K562 (cell line): ENCODE data around the gene SLCO3A1. TPM values are rescaled to one million over a fixed set of nuclear protein-coding genes. Genes with fewer than 3 reads are reported as not detected.

Experiments used
- ATAC-seq: fragments of 200-7000 bp; cut with Tn5 transposase; 3 replicates; pipeline ENCODE4 v1.9.1; 2020; ENCODE audit warnings: moderate library complexity
- BruUV-seq: library from RNA; stranded (reverse); fragments of 400-500 nt; replicated peaks from 2 replicates; lab custom pipeline; 2021; lab: Mats Ljungman, UMichigan
- CTCF ChIA-PET: fragments of 300-600 bp; formaldehyde crosslinking; extraction: SDS; loops from one replicate; lab custom pipeline; 2021; ENCODE audit warnings: low intra/inter-chr PET ratio; lab: Yijun Ruan, JAX
- POLR2A ChIA-PET: fragments of 300-600, 350-650 bp; sonication (Branson Sonifier 250); formaldehyde crosslinking; extraction: SDS; loops from one replicate; lab custom pipeline; 2021; ENCODE audit warnings: antibody characterized with exemption, inconsistent platforms; lab: Yijun Ruan, JAX
- DNase-seq, 4 experiments: peaks; one replicate each; pipeline versions ENCODE4 v3.0.0 to v3.0.0-alpha.2; 2011 to 2018; ENCODE audit warnings: low spot score in 3 of 4, mixed read lengths in 3 of 4; ENCODE audit errors: extremely low read depth in 1 of 4
- FAIRE-seq: peaks from 2 replicates; lab custom pipeline; 2011; peaks lifted over from hg19 to GRCh38; lab: Jason Lieb, UNC
- H2AFZ ChIP-seq: 2 replicates; pipeline ENCODE4 v1.6.0; 2011; ENCODE audit warnings: low read depth, low read length, control low read depth, inconsistent platforms
- H3K27ac ChIP-seq: fragments of 200-600 bp; 3 replicates; pipeline ENCODE4 v1.8.0; 2011; ENCODE audit warnings: low read depth, mild to moderate bottlenecking, control low read depth, inconsistent platforms, low read length, moderate library complexity, mixed read lengths; ENCODE audit errors: extremely low read depth
- H3K27me3 ChIP-seq, 2 experiments: fragments of 300-600 bp in 1 of 2; 2 replicates in 1 of 2; 3 replicates in 1 of 2; pipeline versions ENCODE4 v1.6.0 to v1.8.0; 2011; ENCODE audit warnings: inconsistent platforms in 2 of 2, low read length in 2 of 2, mild to moderate bottlenecking in 1 of 2, mixed read lengths in 1 of 2, moderate library complexity in 1 of 2; ENCODE audit not compliant: control insufficient read depth in 2 of 2, insufficient read depth in 2 of 2
- H3K36me3 ChIP-seq: fragments of 300-600 bp; 3 replicates; pipeline ENCODE4 v1.8.0; 2011; ENCODE audit warnings: mild to moderate bottlenecking, low read length, inconsistent platforms; ENCODE audit not compliant: control insufficient read depth, insufficient read depth
- H3K4me1 ChIP-seq, 2 experiments: fragments of 200-600 bp in 1 of 2; replicated peaks in 1 of 2; 2 replicates in 1 of 2; 3 replicates in 1 of 2; pipeline versions ENCODE4 v1.5.1 to v1.8.0; 2011; ENCODE audit warnings: inconsistent platforms in 2 of 2, low read length in 2 of 2, mild to moderate bottlenecking in 1 of 2, mixed read lengths in 1 of 2, moderate library complexity in 1 of 2; ENCODE audit not compliant: control insufficient read depth in 2 of 2, insufficient read depth in 2 of 2
- H3K4me2 ChIP-seq: 2 replicates; pipeline ENCODE4 v1.6.1; 2011; ENCODE audit warnings: low read length, control low read depth, inconsistent platforms, mixed read lengths; ENCODE audit not compliant: insufficient read depth
- H3K4me3 ChIP-seq: fragments of 200-600 bp; sonication (generic), shearing (Covaris generic); 2 replicates; pipeline ENCODE4 v1.5.1; 2016; ENCODE audit warnings: control low read depth, inconsistent platforms
- H3K79me2 ChIP-seq: fragments of 200-600 bp; 3 replicates; pipeline ENCODE4 v1.8.0; 2011; ENCODE audit warnings: low read length, inconsistent platforms; ENCODE audit not compliant: control insufficient read depth, insufficient read depth
- H3K9ac ChIP-seq, 2 experiments: 2 replicates each; pipeline versions ENCODE4 v1.6.0 to v1.6.1; 2011; ENCODE audit warnings: low read depth in 2 of 2, low read length in 2 of 2, control low read depth in 1 of 2, inconsistent platforms in 1 of 2, mild to moderate bottlenecking in 1 of 2, mixed read lengths in 1 of 2; ENCODE audit not compliant: insufficient read depth in 1 of 2
- H3K9me1 ChIP-seq: one replicate; pipeline ENCODE4 v1.6.0; 2011; ENCODE audit warnings: inconsistent platforms, mild to moderate bottlenecking, low read length, moderate library complexity; ENCODE audit not compliant: control insufficient read depth, insufficient read depth
- H3K9me3 ChIP-seq: replicated peaks from 2 replicates; pipeline ENCODE4 v1.5.1; 2011; ENCODE audit warnings: low read depth, low read length, inconsistent platforms; ENCODE audit not compliant: control insufficient read depth, insufficient read depth
- H4K20me1 ChIP-seq: replicated peaks from 2 replicates; pipeline ENCODE4 v1.6.1; 2011; ENCODE audit warnings: low read length, inconsistent platforms, mixed read lengths; ENCODE audit not compliant: control insufficient read depth, insufficient read depth
- HCFC1 ChIP-seq: IDR thresholded peaks from 2 replicates; pipeline ENCODE4 v1.6.1; 2012; ENCODE audit warnings: low read depth, low read length, improper control_type of control experiment
- NFIC ChIP-seq: fragments of 450-650 bp; IDR thresholded peaks from 2 replicates; pipeline ENCODE4 v1.6.1; 2017; ENCODE audit warnings: mild to moderate bottlenecking, inconsistent platforms
- PKNOX1 ChIP-seq: fragments of 450-650 bp; IDR thresholded peaks from 2 replicates; pipeline ENCODE4 v1.6.1; 2016
- SRSF9 ChIP-seq: fragments of 200-400 bp; formaldehyde crosslinking; IDR thresholded peaks from 2 replicates; pipeline ENCODE4 v1.6.1; 2017; ENCODE audit warnings: low read depth, low read length, borderline replicate concordance
- ZNF41 ChIP-seq: fragments of 250-450 bp; sonication (Bioruptor Pico); conservative IDR thresholded peaks from 2 replicates; pipeline ENCODE4 v1.4.0; 2020; ENCODE audit warnings: mild to moderate bottlenecking
- ZNF589 ChIP-seq: fragments of 200-800 bp; sonication (Bioruptor generic); IDR thresholded peaks from 2 replicates; pipeline ENCODE4 v1.6.1; 2016; ENCODE audit warnings: low read depth, missing genetic modification characterization, missing compliant biosample characterization
- ZNF717 ChIP-seq: fragments of 250-450 bp; sonication (Bioruptor Pico); IDR thresholded peaks from 2 replicates; pipeline ENCODE4 v1.5.0; 2021
- WGBS: fragments of 100-300 bp; shearing (Covaris generic); methylation state at CpG from one replicate; pipeline ENCODE4 v1.1.6; 2016; ENCODE audit warnings: low coverage, mixed read lengths; ENCODE audit not compliant: insufficient coverage; ENCODE audit errors: missing lambda C conversion rate; 5-methylcytosine and 5-hydroxymethylcytosine counted together
- in situ Hi-C: fragments of 300-500 bp; cut with MboI; formaldehyde crosslinking; loops from 4 replicates; pipeline ENCODE4 v1.15.0; 2018; ENCODE audit warnings: inconsistent platforms, mixed read lengths
- intact Hi-C: fragments of 100-400 bp; cut with micrococcal nuclease; formaldehyde crosslinking; loops from 2 replicates; pipeline ENCODE4 v1.14.2; 2022
- polyA plus RNA-seq, 8 experiments: library from polyadenylated mRNA; depleted of rRNA in 4 of 8; stranded (reverse) in 5 of 8; unstranded in 3 of 8; fragments of >200 nt; fragmentation: Nextera tagmentation in 2 of 8; fragmentation: Illumina TruSeq in 1 of 8; extraction: Ambion mirVana in 2 of 8; extraction: Trizol in 1 of 8; gene quantifications; 2 replicates each; pipeline versions ENCODE4 v1.2.1 to v1.2.3, GENCODE V29; 2011 to 2014; ENCODE audit warnings: inconsistent platforms in 1 of 8, missing spikeins in 1 of 8
- total RNA-seq, 7 experiments: library from RNA; depleted of rRNA in 6 of 7; stranded (reverse); fragments of >200 nt in 6 of 7; fragmentation: Illumina TruSeq in 2 of 7; extraction: Trizol in 2 of 7; gene quantifications; 2 replicates each; pipeline versions ENCODE4 v1.2.1 to v1.2.3, GENCODE V29; 2011 to 2021; ENCODE audit warnings: low replicate concordance in 1 of 7

The SLCO3A1 gene
- total and polyA plus RNA-seq, 9 of the 15 experiments (the other 6 are each of a cell fraction or from before 2014, with no cell fraction given), result 0.01 to 0.84 (median 0.06) TPM; not detected in 3

- no peaks in the 10 kb centered on the region for H3K36me3 ChIP-seq
- POLR2A ChIA-PET, result interaction anchor here (0.6 kb wide), 1 partner anchor 12 kb away, joined by 3 read pairs; no protein-coding TSS in a partner anchor
- FAIRE-seq (no peak), DNase-seq (no peak), ATAC-seq (no peak)
- H3K27me3 ChIP-seq, result peaks cover 2 to 10% of the 10 kb centered on the region in 2 experiments; a peak in 2 of 5 replicates
- WGBS, result 0% methylated on average over 3 of the region's 3 CpGs
- no peak overlapping the region for H3K4me3 ChIP-seq
- in situ Hi-C loops (no loop called here), intact Hi-C loops (no loop called here)
- CTCF ChIA-PET, result no interaction called here
- H3K9ac ChIP-seq, result no peak overlapping the region
- no peaks in the 10 kb centered on the region for H3K79me2 ChIP-seq
- no peaks in the 10 kb centered on the region for H3K9me3 ChIP-seq
- no TSS peak for BruUV-seq
- H3K9me1 ChIP-seq, result no peaks in the 10 kb centered on the region
- H2AFZ ChIP-seq, result no peak overlapping the region
- H3K4me2 ChIP-seq, result no peak overlapping the region
- H3K27ac ChIP-seq, result no peak overlapping the region
- H4K20me1 ChIP-seq, result 0 out of 2 replicates have a peak, but pooled peaks cover 2% of the 10 kb centered on the region
- no peaks in the 10 kb centered on the region for H3K4me1 ChIP-seq
- TF ChIP-seq ZNF589, result no peak
- TF ChIP-seq HCFC1, result no peak
- no peak for TF ChIP-seq ZNF717
- no peak for TF ChIP-seq ZNF41
- no peak for TF ChIP-seq NFIC
- TF ChIP-seq SRSF9, result no peak
- TF ChIP-seq PKNOX1, result no peak
- TF ChIP-seq, all 486 proteins: peak for 0
Measured at GRCh38 chr15:91992945-91993344, 139.4 kb downstream of the SLCO3A1 start.
